Measurements from ENCODE around the gene LSM14A.

GRCh38 chr19:34236035-34236987 is 64.0 kb downstream of the LSM14A start:
- TF ChIP-seq CTCF (conservative IDR thresholded peaks at IDR 0.05; ENCODE audit: low read length), result no peak
- no peak for TF ChIP-seq EZH2phosphoT487 (IDR thresholded peaks at IDR 0.05; ENCODE audit: borderline replicate concordance)
